D721Med (cell line): ENCODE data around the gene LILRA2.
"Not testable (repeated sequence)": the region's sequence is repeated elsewhere in the genome, so short reads cannot be mapped to it uniquely, and the experiment has no call there.

ENCODE experiments used
- DNase-seq: peaks from one replicate; pipeline ENCODE4 v3.0.0; 2011; ENCODE audit warnings: low spot score; ENCODE audit not compliant: insufficient read length
- FAIRE-seq: peaks from 2 replicates; lab custom pipeline; 2011; peaks lifted over from hg19 to GRCh38; lab: Jason Lieb, UNC
- CTCF ChIP-seq: IDR thresholded peaks from 2 replicates; pipeline ENCODE4 v1.5.1; 2012; ENCODE audit warnings: mild to moderate bottlenecking, control low read depth; ENCODE audit not compliant: insufficient read depth; ENCODE audit errors: missing control alignments

The LILRA2 gene

DNA sequence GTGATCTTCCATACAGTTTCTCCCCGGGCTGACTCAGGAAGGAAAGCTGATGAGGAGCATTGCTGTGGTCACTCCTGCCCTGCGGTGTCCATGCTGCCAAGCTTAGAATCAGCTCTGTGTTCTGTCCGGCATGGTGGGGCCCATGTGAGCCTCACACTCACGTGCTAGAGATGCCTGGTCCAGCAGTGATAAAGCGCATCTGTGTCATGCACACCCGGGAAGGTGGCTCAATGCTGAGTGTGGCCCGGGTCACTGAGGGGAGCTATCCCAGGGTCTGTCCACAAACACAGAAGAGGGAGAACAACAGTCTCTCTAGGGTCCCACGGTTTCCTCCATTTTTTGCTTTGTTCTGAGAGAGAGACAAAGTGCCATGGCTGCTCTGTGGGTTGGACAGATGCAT lies 53.2 kb downstream of the LILRA2 start:
- FAIRE-seq (no peak), DNase-seq (no peak)
- TF ChIP-seq CTCF = no peak

GRCh38 chr19:54627912-54628311 lies 54.3 kb downstream of the LILRA2 start:
- not testable (repeated sequence) for FAIRE-seq, DNase-seq

DNA sequence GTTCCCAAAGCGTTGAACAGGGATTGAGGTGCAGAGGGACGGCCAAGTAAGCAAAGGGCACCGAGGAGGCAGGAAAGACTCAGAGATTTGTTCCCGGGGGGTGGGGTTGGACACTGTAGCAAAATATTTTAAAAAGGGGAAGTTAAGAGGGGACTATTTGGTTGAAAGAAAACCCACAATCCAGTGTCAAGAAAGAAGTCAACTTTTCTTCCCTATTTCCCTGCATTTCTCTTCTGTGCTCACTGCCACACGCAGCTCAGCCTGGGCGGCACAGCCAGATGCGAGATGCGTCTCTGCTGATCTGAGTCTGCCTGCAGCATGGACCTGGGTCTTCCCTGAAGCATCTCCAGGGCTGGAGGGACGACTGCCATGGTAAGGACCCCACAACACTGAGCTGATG lies 56.7 kb downstream of the LILRA2 start, which contains the start of gene LILRB1:
LILRB1 (plus strand) TSS at position 223 of the 400 bp plus-strand sequence. CDS start 590 bp downstream, outside the sequence.
- DNase-seq, FAIRE-seq: not testable (repeated sequence)

- FAIRE-seq (no peak), DNase-seq (no peak)
- TF ChIP-seq CTCF = no peak
Observed at GRCh38 chr19:54630782-54631181, 57.2 kb downstream of the LILRA2 start.

DNA sequence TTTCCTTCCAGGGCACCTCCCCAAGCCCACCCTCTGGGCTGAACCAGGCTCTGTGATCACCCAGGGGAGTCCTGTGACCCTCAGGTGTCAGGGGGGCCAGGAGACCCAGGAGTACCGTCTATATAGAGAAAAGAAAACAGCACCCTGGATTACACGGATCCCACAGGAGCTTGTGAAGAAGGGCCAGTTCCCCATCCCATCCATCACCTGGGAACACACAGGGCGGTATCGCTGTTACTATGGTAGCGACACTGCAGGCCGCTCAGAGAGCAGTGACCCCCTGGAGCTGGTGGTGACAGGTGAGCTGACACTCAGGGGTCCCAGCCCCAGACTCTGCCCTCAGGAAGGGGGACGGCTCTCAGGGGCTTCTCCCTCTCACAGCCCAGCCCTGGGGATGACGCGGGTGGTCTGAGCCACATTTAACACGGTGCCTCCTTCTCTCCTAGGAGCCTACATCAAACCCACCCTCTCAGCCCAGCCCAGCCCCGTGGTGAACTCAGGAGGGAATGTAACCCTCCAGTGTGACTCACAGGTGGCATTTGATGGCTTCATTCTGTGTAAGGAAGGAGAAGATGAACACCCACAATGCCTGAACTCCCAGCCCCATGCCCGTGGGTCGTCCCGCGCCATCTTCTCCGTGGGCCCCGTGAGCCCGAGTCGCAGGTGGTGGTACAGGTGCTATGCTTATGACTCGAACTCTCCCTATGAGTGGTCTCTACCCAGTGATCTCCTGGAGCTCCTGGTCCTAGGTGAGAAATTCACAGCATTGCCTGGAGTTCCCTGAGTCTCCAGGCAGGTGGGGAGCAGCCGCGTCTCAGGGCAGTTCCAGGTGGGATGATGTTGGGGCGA lies 58.1 kb downstream of the LILRA2 start:
- FAIRE-seq, DNase-seq: not testable (repeated sequence)

- not testable (repeated sequence) for DNase-seq, FAIRE-seq
Observed at GRCh38 chr19:54632517-54632916, 58.9 kb downstream of the LILRA2 start.

- TF ChIP-seq CTCF = no peak
- DNase-seq (no peak), FAIRE-seq (no peak)
Observed at GRCh38 chr19:54633401-54633800, 59.8 kb downstream of the LILRA2 start.

- not testable (repeated sequence) for FAIRE-seq
Observed at GRCh38 chr19:54636081-54636480, 62.5 kb downstream of the LILRA2 start.

GRCh38 chr19:54638683-54639082 lies 65.1 kb downstream of the LILRA2 start:
- TF ChIP-seq CTCF = no peak
- FAIRE-seq (no peak), DNase-seq (no peak)

More at GRCh38 chr19:54636081-54636480, 62.5 kb downstream of the LILRA2 start:
- not testable (repeated sequence) for DNase-seq
